Left lung (tissue), 10 donors: ENCODE data around the gene PHKB. TPM values are rescaled to one million over a fixed set of nuclear protein-coding genes. Genes with fewer than 3 reads are reported as not detected.

Source experiments
- ATAC-seq: fragments of 200-7000 bp; cut with Tn5 transposase; one replicate; pipeline ENCODE4 v1.9.1; 2020; ENCODE audit warnings: moderate library complexity
- DNase-seq, 4 donors: peaks; one replicate each; pipeline ENCODE4 v3.0.0-alpha.2; 2013 to 2020
- H3K27ac ChIP-seq, 2 donors: fragments of 200-600 bp; sonication (generic) in 1 of 2; one replicate each; pipeline versions ENCODE4 v1.5.0 to v1.8.0; 2020 to 2021
- H3K27me3 ChIP-seq, 2 donors: fragments of 200-600 bp; sonication (generic) in 1 of 2; one replicate each; pipeline versions ENCODE4 v1.5.0 to v1.8.0; 2020 to 2021
- H3K36me3 ChIP-seq, 2 donors: fragments of 200-600 bp; sonication (generic) in 1 of 2; one replicate each; pipeline versions ENCODE4 v1.5.0 to v1.8.0; 2020 to 2021
- H3K4me1 ChIP-seq, 2 donors: fragments of 200-600 bp; one replicate each; pipeline ENCODE4 v1.8.0; 2021
- H3K4me3 ChIP-seq, 2 donors: fragments of 200-600 bp; sonication (generic) in 1 of 2; one replicate each; pipeline versions ENCODE4 v1.5.0 to v1.8.0; 2020 to 2021; ENCODE audit warnings: mild to moderate bottlenecking in 1 of 2
- H3K9me3 ChIP-seq, 2 donors: fragments of 200-600 bp; sonication (generic) in 1 of 2; one replicate each; pipeline versions ENCODE4 v1.5.0 to v1.8.0; 2020 to 2021
- CTCF ChIP-seq, 2 donors: fragments of 200-600 bp; sonication (generic) in 1 of 2; IDR thresholded peaks; one replicate each; pipeline versions ENCODE4 v1.5.0 to v1.8.0; 2021; ENCODE audit warnings: antibody characterized with exemption in 2 of 2
- intact Hi-C, 2 donors: fragments of 100-400 bp; cut with DNase I; formaldehyde crosslinking; loops; one replicate each; pipeline versions ENCODE4 v1.11.2 to v1.14.2; 2022
- polyA plus RNA-seq, 6 donors: library from polyadenylated mRNA; unstranded; fragments of 120-200 nt; gene quantifications; one replicate each; pipeline ENCODE4 v1.2.1, GENCODE V29; 2013; ENCODE audit not compliant: insufficient read length in 6 of 6
- total RNA-seq, 2 donors: library from RNA; stranded (reverse); fragmentation: NEBNext Ultra II Directional; extraction: Animal tissue kit (Norgen Biotek cat#: 25700); gene quantifications; one replicate each; pipeline ENCODE4 v1.2.1, GENCODE V29; 2021
- donor health status: DM: no; HTN: yes; CAD: no.
- donor health status: DM: no; HTN: no; CAD: no.

Gene PHKB
- total and polyA plus RNA-seq, 8 donors: 76.5 to 104 (median 90.4) TPM

- ATAC-seq (no peak), DNase-seq (no peak)
- Histone ChIP-seq H3K9me3 (no peaks in the 10 kb centered on the region), H3K27ac (no peak overlapping the region), H3K4me1 (no peaks in the 10 kb centered on the region), H3K36me3 (peaks cover 0 to 3% of the 10 kb centered on the region in 2 donors), H3K27me3 (no peaks in the 10 kb centered on the region), H3K4me3 (no peak overlapping the region)
- TF ChIP-seq CTCF (IDR thresholded peaks at IDR 0.05): no peak
- intact Hi-C loops: no loop called here
Observed at GRCh38 chr16:47476654-47477345, 15.7 kb downstream of the PHKB start.

GRCh38 chr16:47477679-47478078, 16.5 kb downstream of the PHKB start:
- Histone ChIP-seq H3K36me3 (peaks cover 0 to 3% of the 10 kb centered on the region in 2 donors), H3K27ac (no peak overlapping the region), H3K4me1 (no peaks in the 10 kb centered on the region), H3K4me3 (no peak overlapping the region), H3K9me3 (no peaks in the 10 kb centered on the region), H3K27me3 (no peaks in the 10 kb centered on the region)
- no peak for DNase-seq
- TF ChIP-seq CTCF (IDR thresholded peaks at IDR 0.05): no peak
- intact Hi-C loops: no loop called here
- no peak for ATAC-seq

GRCh38 chr16:47480410-47480809, 19.3 kb downstream of the PHKB start:
- H3K27ac ChIP-seq: no peak overlapping the region
- no peaks in the 10 kb centered on the region for H3K4me1 ChIP-seq
- DNase-seq: no peak
- no peak for TF ChIP-seq CTCF (IDR thresholded peaks at IDR 0.05)
- peaks cover 0 to 3% of the 10 kb centered on the region in 2 donors for H3K36me3 ChIP-seq
- no peaks in the 10 kb centered on the region for H3K27me3 ChIP-seq
- no peak overlapping the region for H3K4me3 ChIP-seq
- intact Hi-C loops: no loop called here
- ATAC-seq: no peak
- H3K9me3 ChIP-seq: no peaks in the 10 kb centered on the region

- intact Hi-C loops: no loop called here
- DNase-seq: no peak
Observed at GRCh38 chr16:47481698-47482374, 20.7 kb downstream of the PHKB start.

More at GRCh38 chr16:47481698-47482374, 20.7 kb downstream of the PHKB start:
- TF ChIP-seq CTCF (IDR thresholded peaks at IDR 0.05): no peak
- ATAC-seq: no peak
- Histone ChIP-seq H3K27ac (no peak overlapping the region), H3K27me3 (no peaks in the 10 kb centered on the region), H3K4me3 (no peak overlapping the region), H3K4me1 (no peaks in the 10 kb centered on the region), H3K9me3 (no peaks in the 10 kb centered on the region), H3K36me3 (peaks cover 0 to 3% of the 10 kb centered on the region in 2 donors)
